GM06990 (cell line): Measurements from ENCODE around the gene TMPRSS3.

Source experiments
- DNase-seq: peaks from one replicate; pipeline ENCODE4 v3.0.0-alpha.2; 2011; ENCODE audit not compliant: insufficient read length; ENCODE audit errors: extremely low read depth
- H3K27me3 ChIP-seq: replicated peaks from 2 replicates; pipeline ENCODE4 v1.6.0; 2011; ENCODE audit warnings: low read length; ENCODE audit not compliant: control insufficient read depth, insufficient read depth
- H3K36me3 ChIP-seq: 2 replicates; pipeline ENCODE4 v1.5.1; 2011; ENCODE audit warnings: low read length; ENCODE audit not compliant: control insufficient read depth, insufficient read depth
- H3K4me3 ChIP-seq: replicated peaks from 2 replicates; pipeline ENCODE4 v1.5.1; 2011; ENCODE audit warnings: low read depth, mild to moderate bottlenecking, control low read depth, low read length
- TF ChIP-seq, protein P1 (sequence below): IDR thresholded peaks from 2 replicates; pipeline ENCODE4 v1.5.1; 2011; ENCODE audit warnings: low read length, control low read depth, mild to moderate bottlenecking, inconsistent platforms; ENCODE audit not compliant: insufficient read depth, poor library complexity, severe bottlenecking

The TMPRSS3 gene

DNA sequence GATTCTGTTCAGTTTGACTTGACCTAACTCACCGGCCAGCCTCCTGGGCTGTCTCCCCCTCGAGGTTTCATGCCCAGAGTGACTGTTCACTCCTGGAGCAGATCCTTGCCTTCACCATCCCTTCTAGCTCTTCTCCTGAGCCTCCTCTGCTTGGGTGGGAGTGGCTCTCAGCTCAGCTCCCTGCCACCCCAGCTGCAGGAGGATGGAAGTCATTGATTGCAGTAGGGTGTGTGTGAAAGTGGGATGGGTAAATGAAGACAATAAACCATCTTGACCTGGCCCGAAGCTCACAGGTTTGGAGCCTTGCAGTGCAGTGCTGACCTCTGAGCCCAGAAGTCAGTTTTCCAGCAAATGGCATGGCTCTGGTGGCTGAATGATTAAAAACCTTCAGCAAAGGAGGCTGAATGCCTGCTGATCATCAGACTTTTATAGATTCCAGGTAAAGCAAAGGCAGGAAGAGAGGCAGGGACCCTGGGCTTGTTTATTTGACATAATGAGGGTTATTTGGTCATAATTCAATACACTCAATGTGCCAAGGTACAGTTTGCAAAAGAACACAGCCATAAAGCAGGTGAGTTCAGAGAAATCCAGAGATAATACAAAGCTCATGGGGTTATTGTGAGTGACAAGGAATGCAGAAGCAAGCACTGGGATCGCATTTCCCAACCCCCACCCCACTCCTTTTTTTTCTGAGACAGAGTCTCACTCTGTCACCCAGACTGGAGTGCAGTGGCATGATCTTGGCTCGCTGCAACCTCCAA is 63.1 kb downstream of the TMPRSS3 start:
- TF ChIP-seq, protein P1, sequence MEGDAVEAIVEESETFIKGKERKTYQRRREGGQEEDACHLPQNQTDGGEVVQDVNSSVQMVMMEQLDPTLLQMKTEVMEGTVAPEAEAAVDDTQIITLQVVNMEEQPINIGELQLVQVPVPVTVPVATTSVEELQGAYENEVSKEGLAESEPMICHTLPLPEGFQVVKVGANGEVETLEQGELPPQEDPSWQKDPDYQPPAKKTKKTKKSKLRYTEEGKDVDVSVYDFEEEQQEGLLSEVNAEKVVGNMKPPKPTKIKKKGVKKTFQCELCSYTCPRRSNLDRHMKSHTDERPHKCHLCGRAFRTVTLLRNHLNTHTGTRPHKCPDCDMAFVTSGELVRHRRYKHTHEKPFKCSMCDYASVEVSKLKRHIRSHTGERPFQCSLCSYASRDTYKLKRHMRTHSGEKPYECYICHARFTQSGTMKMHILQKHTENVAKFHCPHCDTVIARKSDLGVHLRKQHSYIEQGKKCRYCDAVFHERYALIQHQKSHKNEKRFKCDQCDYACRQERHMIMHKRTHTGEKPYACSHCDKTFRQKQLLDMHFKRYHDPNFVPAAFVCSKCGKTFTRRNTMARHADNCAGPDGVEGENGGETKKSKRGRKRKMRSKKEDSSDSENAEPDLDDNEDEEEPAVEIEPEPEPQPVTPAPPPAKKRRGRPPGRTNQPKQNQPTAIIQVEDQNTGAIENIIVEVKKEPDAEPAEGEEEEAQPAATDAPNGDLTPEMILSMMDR = no peak
- Histone ChIP-seq H3K4me3 (no peak overlapping the region), H3K27me3 (no peaks in the 10 kb centered on the region; the same call in 1 of the 2 replicates), H3K36me3 (no peaks in the 10 kb centered on the region)
- DNase-seq = no peak

DNA sequence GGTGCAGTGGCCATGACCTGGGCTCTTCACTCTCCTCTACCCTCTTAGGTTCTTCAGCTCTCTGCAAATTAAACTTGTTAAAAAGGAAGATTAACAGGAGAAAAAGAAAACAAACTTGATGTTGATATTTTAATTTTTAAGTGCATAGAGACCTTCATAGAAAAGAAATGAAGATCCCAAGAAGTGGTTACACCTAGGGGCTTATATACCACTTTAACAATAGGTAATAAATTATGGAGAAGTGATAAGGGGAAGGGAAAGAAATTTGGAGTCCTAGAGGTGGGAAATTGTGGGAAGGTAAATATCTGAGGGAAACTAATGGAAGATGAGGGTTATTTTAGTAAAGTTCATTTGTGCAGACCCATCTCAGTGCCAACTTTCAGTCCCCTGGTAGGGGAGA is 64.2 kb downstream of the TMPRSS3 start:
- Histone ChIP-seq H3K4me3 (no peak overlapping the region), H3K36me3 (no peaks in the 10 kb centered on the region), H3K27me3 (no peaks in the 10 kb centered on the region; the same call in 1 of the 2 replicates)
- TF ChIP-seq, protein P1 = no peak
- no peak for DNase-seq

DNA sequence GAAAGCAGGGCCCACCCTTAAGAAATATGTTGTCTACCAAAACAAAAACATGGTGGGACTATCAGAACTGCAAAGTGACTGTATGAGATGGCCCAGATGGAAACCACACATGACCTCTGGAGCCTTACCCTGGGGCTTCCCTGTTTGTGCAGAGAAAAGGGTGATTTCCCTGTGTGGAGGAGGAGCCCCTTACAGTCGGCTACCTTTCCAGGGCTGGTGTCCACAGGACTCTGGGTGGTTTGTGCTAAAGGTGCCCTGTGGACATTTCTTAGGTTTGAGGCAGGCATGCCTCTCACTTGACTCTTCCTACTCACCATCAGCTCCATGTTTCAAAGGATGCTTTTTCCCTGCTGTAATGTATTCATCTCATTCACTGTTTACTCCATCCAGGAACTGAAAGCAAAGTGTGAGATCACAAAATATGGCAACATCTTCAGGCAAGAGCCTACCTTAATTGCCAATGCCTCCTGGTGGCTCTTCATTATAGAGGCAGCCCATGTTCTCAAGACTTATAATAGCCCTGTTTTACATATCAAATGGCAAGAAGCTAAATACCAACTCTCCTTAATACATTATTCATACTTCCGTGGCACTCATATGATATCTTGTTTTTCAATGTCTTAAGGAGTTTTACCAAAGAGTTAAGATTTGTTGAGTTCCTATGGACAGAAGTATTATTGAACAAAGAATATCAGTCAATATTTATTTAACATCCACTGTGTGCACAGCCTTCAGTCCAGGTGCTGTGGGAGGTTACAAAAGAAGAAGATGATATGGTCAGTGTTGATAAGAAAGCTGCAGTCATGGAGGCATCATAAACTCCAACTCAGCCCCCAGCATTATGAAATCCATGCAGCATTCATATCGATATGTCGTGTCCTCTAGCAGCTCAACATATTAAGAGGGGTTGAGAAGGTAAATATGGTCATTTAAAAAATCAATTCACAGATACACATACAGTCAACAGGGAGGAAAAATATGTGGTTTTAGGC is 65.2 kb downstream of the TMPRSS3 start:
- TF ChIP-seq, protein P1 = peak; percentile 5
- H3K27me3 ChIP-seq = no peaks in the 10 kb centered on the region; the same call in 1 of the 2 replicates
- no peaks in the 10 kb centered on the region for H3K36me3 ChIP-seq
- no peak overlapping the region for H3K4me3 ChIP-seq
- no peak for DNase-seq

DNA sequence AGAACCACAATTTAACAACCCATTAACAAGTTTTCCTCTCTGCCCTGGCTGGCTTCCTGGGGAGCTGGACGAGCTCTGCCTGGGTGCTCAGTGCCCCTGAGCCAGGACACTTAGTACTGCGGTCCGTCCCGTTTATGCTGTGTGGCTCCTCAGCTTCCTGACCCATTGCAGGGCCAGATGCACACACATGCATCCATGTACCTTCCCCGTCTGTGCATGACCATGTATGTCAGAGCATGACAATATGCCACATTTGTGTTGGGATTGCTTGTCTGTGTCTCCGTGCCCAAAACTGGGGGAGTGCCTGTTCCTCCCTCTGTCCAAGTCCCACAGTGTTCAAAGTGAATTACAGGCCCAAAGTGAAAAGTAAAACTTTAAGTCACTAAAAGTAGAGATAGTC is 71.0 kb downstream of the TMPRSS3 start:
- Histone ChIP-seq H3K27me3 (no peaks in the 10 kb centered on the region; the same call in 1 of the 2 replicates), H3K4me3 (no peak overlapping the region), H3K36me3 (no peaks in the 10 kb centered on the region)
- no peak for DNase-seq
- TF ChIP-seq, protein P1 = no peak
